H9 (cell line): ENCODE data around the gene RBM33. TPM values are rescaled to one million over a fixed set of nuclear protein-coding genes. Genes with fewer than 3 reads are reported as not detected.

ENCODE experiments used
- DNase-seq: peaks from one replicate; pipeline ENCODE4 v3.0.0-alpha.2; 2017
- H2AFZ ChIP-seq: one replicate; pipeline ENCODE4 v1.6.1; 2013; ENCODE audit warnings: mild to moderate bottlenecking, low read length, control low read depth, moderate library complexity
- H2AK5ac ChIP-seq: 2 replicates; pipeline ENCODE4 v1.6.1; 2013; ENCODE audit warnings: low read length, control low read depth, mixed read lengths; ENCODE audit not compliant: insufficient read length
- H2BK120ac ChIP-seq: one replicate; pipeline ENCODE4 v1.6.1; 2013; ENCODE audit warnings: low read depth, mild to moderate bottlenecking, low read length, control low read depth, inconsistent platforms; ENCODE audit not compliant: poor library complexity, severe bottlenecking
- H2BK12ac ChIP-seq: 2 replicates; pipeline ENCODE4 v1.6.1; 2013; ENCODE audit warnings: low read length, control low read depth, mixed read lengths, low read depth; ENCODE audit not compliant: insufficient read length
- H2BK15ac ChIP-seq: 2 replicates; pipeline ENCODE4 v1.6.1; 2013; ENCODE audit warnings: low read depth, low read length, control low read depth
- H2BK20ac ChIP-seq: one replicate; pipeline ENCODE4 v1.6.1; 2013; ENCODE audit warnings: low read depth, mild to moderate bottlenecking, low read length, control low read depth, inconsistent platforms; ENCODE audit not compliant: poor library complexity, severe bottlenecking
- H2BK5ac ChIP-seq: 2 replicates; pipeline ENCODE4 v1.6.1; 2013; ENCODE audit warnings: low read length, control low read depth, mixed read lengths; ENCODE audit not compliant: insufficient read length
- H3K14ac ChIP-seq: 2 replicates; pipeline ENCODE4 v1.6.1; 2013; ENCODE audit warnings: low read length, control low read depth; ENCODE audit not compliant: insufficient read depth
- H3K18ac ChIP-seq: 2 replicates; pipeline ENCODE4 v1.6.1; 2013; ENCODE audit warnings: low read depth, mild to moderate bottlenecking, mixed read lengths, low read length, control low read depth; ENCODE audit not compliant: insufficient read length
- H3K23ac ChIP-seq: 2 replicates; pipeline ENCODE4 v1.6.1; 2013; ENCODE audit warnings: low read length, control low read depth, mixed read lengths, low read depth; ENCODE audit not compliant: insufficient read length
- H3K23me2 ChIP-seq: 2 replicates; pipeline ENCODE4 v1.6.1; 2013; ENCODE audit warnings: low read depth, mild to moderate bottlenecking, mixed read lengths, low read length, control low read depth; ENCODE audit not compliant: insufficient read length, poor library complexity, severe bottlenecking
- H3K27ac ChIP-seq: 2 replicates; pipeline ENCODE4 v1.5.1; 2013; ENCODE audit warnings: low read length, control low read depth, mixed read lengths, low read depth; ENCODE audit not compliant: insufficient read length
- H3K27me3 ChIP-seq: 2 replicates; pipeline ENCODE4 v1.6.1; 2013; ENCODE audit warnings: low read length, control low read depth, inconsistent platforms; ENCODE audit not compliant: insufficient read depth
- H3K4ac ChIP-seq: 2 replicates; pipeline ENCODE4 v1.6.1; 2013; ENCODE audit warnings: low read depth, mild to moderate bottlenecking, control low read depth, inconsistent platforms, low read length, moderate library complexity
- H3K4me1 ChIP-seq: 2 replicates; pipeline ENCODE4 v1.6.1; 2013; ENCODE audit warnings: low read length, control low read depth, inconsistent platforms; ENCODE audit not compliant: insufficient read depth
- H3K4me2 ChIP-seq: 2 replicates; pipeline ENCODE4 v1.6.1; 2013; ENCODE audit warnings: low read length, control low read depth, mixed read lengths; ENCODE audit not compliant: insufficient read length, insufficient read depth
- H3K56ac ChIP-seq: 2 replicates; pipeline ENCODE4 v1.6.1; 2013; ENCODE audit warnings: low read depth, mild to moderate bottlenecking, mixed read lengths, low read length, control low read depth; ENCODE audit not compliant: insufficient read length
- H3K79me1 ChIP-seq: 2 replicates; pipeline ENCODE4 v1.6.1; 2013; ENCODE audit warnings: low read depth, mild to moderate bottlenecking, moderate library complexity, low read length, control low read depth, inconsistent platforms; ENCODE audit not compliant: insufficient read depth, poor library complexity, severe bottlenecking
- H3K79me2 ChIP-seq: 2 replicates; pipeline ENCODE4 v1.6.1; 2013; ENCODE audit warnings: low read length, control low read depth, inconsistent platforms; ENCODE audit not compliant: insufficient read depth
- H3K9ac ChIP-seq: 2 replicates; pipeline ENCODE4 v1.6.1; 2013; ENCODE audit warnings: low read length, control low read depth, mixed read lengths; ENCODE audit not compliant: insufficient read length; ENCODE audit errors: extremely low read depth
- H3K9me3 ChIP-seq: one replicate; pipeline ENCODE4 v1.6.1; 2013; ENCODE audit warnings: low read depth, low read length, inconsistent platforms; ENCODE audit not compliant: control insufficient read depth
- H3T11ph ChIP-seq: one replicate; pipeline ENCODE4 v1.6.1; 2013; ENCODE audit warnings: mild to moderate bottlenecking, low read length, control low read depth, inconsistent platforms
- H4K20me1 ChIP-seq: one replicate; pipeline ENCODE4 v1.6.1; 2013; ENCODE audit not compliant: control insufficient read depth, insufficient read length, insufficient read depth
- H4K5ac ChIP-seq: 2 replicates; pipeline ENCODE4 v1.6.1; 2013; ENCODE audit warnings: low read depth, mild to moderate bottlenecking, mixed read lengths, low read length, control low read depth; ENCODE audit not compliant: insufficient read length
- H4K8ac ChIP-seq: replicated peaks from 2 replicates; pipeline ENCODE4 v1.6.1; 2013; ENCODE audit warnings: low read length, control low read depth, mixed read lengths, low read depth; ENCODE audit not compliant: insufficient read length
- H4K91ac ChIP-seq: 2 replicates; pipeline ENCODE4 v1.6.1; 2013; ENCODE audit warnings: low read depth, mild to moderate bottlenecking, moderate library complexity, mixed read lengths, low read length, control low read depth; ENCODE audit not compliant: insufficient read length
- H3K27ac Mint-ChIP-seq, 3 experiments: 2 replicates in 2 of 3; 3 replicates in 1 of 3; pipeline ENCODE4 v1.8.0; 2020 to 2021; ENCODE audit warnings: mixed read lengths in 3 of 3, mild to moderate bottlenecking in 1 of 3, moderate library complexity in 1 of 3
- H3K27me3 Mint-ChIP-seq: 2 replicates; pipeline ENCODE4 v1.8.0; 2021; ENCODE audit warnings: low read depth, mild to moderate bottlenecking, moderate library complexity, mixed read lengths
- H3K36me3 Mint-ChIP-seq, 3 experiments: 2 replicates in 2 of 3; 3 replicates in 1 of 3; pipeline ENCODE4 v1.8.0; 2020 to 2021; ENCODE audit warnings: low read depth in 3 of 3, mixed read lengths in 3 of 3; ENCODE audit not compliant: insufficient read depth in 1 of 3
- H3K4me1 Mint-ChIP-seq, 2 experiments: 2 replicates each; pipeline ENCODE4 v1.8.0; 2020; ENCODE audit warnings: mixed read lengths in 2 of 2
- H3K4me3 Mint-ChIP-seq, 2 experiments: 2 replicates in 1 of 2; 3 replicates in 1 of 2; pipeline ENCODE4 v1.8.0; 2020 to 2021; ENCODE audit warnings: mild to moderate bottlenecking in 2 of 2, mixed read lengths in 2 of 2, moderate library complexity in 1 of 2
- H3K9me3 Mint-ChIP-seq, 2 experiments: 2 replicates in 1 of 2; 3 replicates in 1 of 2; pipeline ENCODE4 v1.8.0; 2020; ENCODE audit warnings: mild to moderate bottlenecking in 2 of 2, mixed read lengths in 2 of 2, moderate library complexity in 1 of 2
- WGBS: extraction: QIAGEN DNeasy Blood & Tissue Kit; methylation state at CpG from one replicate; pipeline ENCODE4 v1.1.7; 2013; ENCODE audit warnings: missing lambda C conversion rate, low lambda C conversion rate, mixed read lengths; ENCODE audit not compliant: insufficient read length; ENCODE audit errors: extremely low coverage; 5-methylcytosine and 5-hydroxymethylcytosine counted together
- total RNA-seq: library from RNA; stranded (reverse); gene quantifications from 2 replicates; pipeline ENCODE4 v1.2.1, GENCODE V29; 2021
- TF ChIP-seq, protein P1 (sequence below): fragments of 200-600 bp; sonication (generic); conservative IDR thresholded peaks from 3 replicates; pipeline ENCODE4 v1.8.0; 2021; ENCODE audit warnings: antibody characterized with exemption, mild to moderate bottlenecking

The RBM33 gene
- total RNA-seq, 1 experiment from 2014 or later = 71.3 TPM

DNA sequence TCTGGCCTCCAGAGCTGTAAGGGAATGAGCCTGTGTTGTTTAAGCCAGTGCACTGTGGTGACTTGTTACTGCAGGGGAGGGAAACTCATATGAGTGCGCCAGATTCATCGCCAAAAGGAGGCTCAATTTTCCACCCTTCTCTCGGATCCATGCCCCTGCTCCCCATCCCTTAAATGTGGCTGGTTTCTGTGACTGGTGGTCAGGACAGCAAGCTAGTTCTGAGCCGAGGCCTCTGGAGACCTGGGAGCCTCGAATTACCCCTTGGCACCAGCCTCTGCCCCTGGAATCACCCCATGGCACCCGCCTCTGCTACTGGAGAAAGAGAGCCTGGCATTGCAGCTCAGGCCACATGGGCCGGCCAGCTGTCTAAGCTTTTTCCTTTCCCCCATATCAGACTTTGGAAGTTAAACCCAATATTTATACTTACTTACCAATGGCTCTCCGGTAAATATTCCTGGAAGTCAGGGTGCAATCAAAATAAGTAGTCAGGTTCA is 39.9 kb upstream of the RBM33 start:
- Mint-ChIP-seq H3K9me3 (no peaks in the 10 kb centered on the region), H3K4me1 (peaks cover 3% of the 10 kb centered on the region in 2 experiments; a peak in 3 of 4 replicates)
- H3T11ph ChIP-seq = no peak overlapping the region

More for the DNA sequence above, 39.9 kb upstream of the RBM33 start:
- H2BK20ac ChIP-seq = no peak overlapping the region
- Mint-ChIP-seq H3K4me3 (no peak overlapping the region), H3K36me3 (peaks cover 0 to 6% (median 0%) of the 10 kb centered on the region in 3 experiments; a peak in 1 of 7 replicates), H3K27ac (no peak overlapping the region; a peak in 1 of 7 replicates), H3K27me3 (peaks cover 11% of the 10 kb centered on the region)
- H3K4me1 ChIP-seq = no peaks in the 10 kb centered on the region
- H2AFZ ChIP-seq = no peak overlapping the region
- H4K91ac ChIP-seq = no peak overlapping the region
- H3K4me2 ChIP-seq = no peak overlapping the region
- no peak overlapping the region for H2BK120ac ChIP-seq
- H3K79me1 ChIP-seq = no peaks in the 10 kb centered on the region
- H2BK12ac ChIP-seq = no peak overlapping the region
- no peak overlapping the region for H2AK5ac ChIP-seq
- H3K18ac ChIP-seq = no peak overlapping the region
- no CpG with 5 or more reads among the region's 8 CpGs for WGBS
- H3K9me3 ChIP-seq = no peaks in the 10 kb centered on the region
- H4K8ac ChIP-seq = no peak overlapping the region
- no peaks in the 10 kb centered on the region for H3K79me2 ChIP-seq
- no peaks in the 10 kb centered on the region for H4K20me1 ChIP-seq
- H3K4ac ChIP-seq = no peak overlapping the region
- H3K27ac ChIP-seq = no peak overlapping the region
- no peak overlapping the region for H3K56ac ChIP-seq
- H3K27me3 ChIP-seq = no peaks in the 10 kb centered on the region
- no peak overlapping the region for H4K5ac ChIP-seq
- H2BK15ac ChIP-seq = no peak overlapping the region
- no peak overlapping the region for H2BK5ac ChIP-seq
- H3K14ac ChIP-seq = no peak overlapping the region
- no peak overlapping the region for H3K9ac ChIP-seq
- no peaks in the 10 kb centered on the region for H3K23me2 ChIP-seq
- TF ChIP-seq, protein P1, sequence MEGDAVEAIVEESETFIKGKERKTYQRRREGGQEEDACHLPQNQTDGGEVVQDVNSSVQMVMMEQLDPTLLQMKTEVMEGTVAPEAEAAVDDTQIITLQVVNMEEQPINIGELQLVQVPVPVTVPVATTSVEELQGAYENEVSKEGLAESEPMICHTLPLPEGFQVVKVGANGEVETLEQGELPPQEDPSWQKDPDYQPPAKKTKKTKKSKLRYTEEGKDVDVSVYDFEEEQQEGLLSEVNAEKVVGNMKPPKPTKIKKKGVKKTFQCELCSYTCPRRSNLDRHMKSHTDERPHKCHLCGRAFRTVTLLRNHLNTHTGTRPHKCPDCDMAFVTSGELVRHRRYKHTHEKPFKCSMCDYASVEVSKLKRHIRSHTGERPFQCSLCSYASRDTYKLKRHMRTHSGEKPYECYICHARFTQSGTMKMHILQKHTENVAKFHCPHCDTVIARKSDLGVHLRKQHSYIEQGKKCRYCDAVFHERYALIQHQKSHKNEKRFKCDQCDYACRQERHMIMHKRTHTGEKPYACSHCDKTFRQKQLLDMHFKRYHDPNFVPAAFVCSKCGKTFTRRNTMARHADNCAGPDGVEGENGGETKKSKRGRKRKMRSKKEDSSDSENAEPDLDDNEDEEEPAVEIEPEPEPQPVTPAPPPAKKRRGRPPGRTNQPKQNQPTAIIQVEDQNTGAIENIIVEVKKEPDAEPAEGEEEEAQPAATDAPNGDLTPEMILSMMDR = no peak
- no peak overlapping the region for H3K23ac ChIP-seq
- DNase-seq = no peak
